KMS-11 (cell line): ENCODE data around the gene EDAR.

Source experiments
- H2AFZ ChIP-seq: fragments of 200-600 bp; sonication (generic); 2 replicates; pipeline ENCODE4 v1.6.1; 2016; ENCODE audit warnings: antibody characterized with exemption, mixed run types, low read depth
- H3K27ac ChIP-seq: fragments of 200-600 bp; sonication (generic); 2 replicates; pipeline ENCODE4 v1.6.1; 2016; ENCODE audit warnings: mild to moderate bottlenecking, mixed run types
- H3K27me3 ChIP-seq: fragments of 200-600 bp; sonication (generic); 2 replicates; pipeline ENCODE4 v1.6.1; 2017; ENCODE audit warnings: mild to moderate bottlenecking, low read depth, mixed run types, moderate library complexity; ENCODE audit not compliant: insufficient read depth
- H3K36me3 ChIP-seq: fragments of 200-600 bp; sonication (generic); 2 replicates; pipeline ENCODE4 v1.6.1; 2017; ENCODE audit warnings: mild to moderate bottlenecking, mixed run types; ENCODE audit not compliant: insufficient read depth
- H3K4me1 ChIP-seq: fragments of 200-600 bp; sonication (generic); 2 replicates; pipeline ENCODE4 v1.6.1; 2016; ENCODE audit warnings: mild to moderate bottlenecking, low read depth, mixed run types; ENCODE audit not compliant: poor library complexity, severe bottlenecking
- H3K4me2 ChIP-seq: fragments of 200-600 bp; sonication (generic); 2 replicates; pipeline ENCODE4 v1.7.0; 2016; ENCODE audit warnings: mild to moderate bottlenecking, mixed run types
- H3K4me3 ChIP-seq: fragments of 200-600 bp; sonication (generic); IDR thresholded peaks from 2 replicates; pipeline ENCODE4 v1.6.1; 2017; ENCODE audit warnings: low read depth, low read length, mixed read lengths; ENCODE audit not compliant: insufficient read depth
- H3K79me2 ChIP-seq: fragments of 200-600 bp; sonication (generic); 2 replicates; pipeline ENCODE4 v1.6.1; 2016; ENCODE audit warnings: low read depth, mixed run types; ENCODE audit not compliant: insufficient read depth
- H3K9ac ChIP-seq: fragments of 200-600 bp; sonication (generic); 2 replicates; pipeline ENCODE4 v1.6.1; 2016; ENCODE audit warnings: mild to moderate bottlenecking, mixed run types
- H4K20me1 ChIP-seq: fragments of 200-600 bp; sonication (generic); 2 replicates; pipeline ENCODE4 v1.6.1; 2016; ENCODE audit warnings: mild to moderate bottlenecking, mixed run types; ENCODE audit not compliant: insufficient read depth
- TF ChIP-seq, protein P1 (sequence below): fragments of 200-600 bp; sonication (generic); conservative IDR thresholded peaks from 2 replicates; pipeline ENCODE4 v1.6.1; 2017; ENCODE audit warnings: low read depth, mild to moderate bottlenecking, antibody characterized with exemption, low read length, moderate library complexity, mixed read lengths

The EDAR gene

DNA sequence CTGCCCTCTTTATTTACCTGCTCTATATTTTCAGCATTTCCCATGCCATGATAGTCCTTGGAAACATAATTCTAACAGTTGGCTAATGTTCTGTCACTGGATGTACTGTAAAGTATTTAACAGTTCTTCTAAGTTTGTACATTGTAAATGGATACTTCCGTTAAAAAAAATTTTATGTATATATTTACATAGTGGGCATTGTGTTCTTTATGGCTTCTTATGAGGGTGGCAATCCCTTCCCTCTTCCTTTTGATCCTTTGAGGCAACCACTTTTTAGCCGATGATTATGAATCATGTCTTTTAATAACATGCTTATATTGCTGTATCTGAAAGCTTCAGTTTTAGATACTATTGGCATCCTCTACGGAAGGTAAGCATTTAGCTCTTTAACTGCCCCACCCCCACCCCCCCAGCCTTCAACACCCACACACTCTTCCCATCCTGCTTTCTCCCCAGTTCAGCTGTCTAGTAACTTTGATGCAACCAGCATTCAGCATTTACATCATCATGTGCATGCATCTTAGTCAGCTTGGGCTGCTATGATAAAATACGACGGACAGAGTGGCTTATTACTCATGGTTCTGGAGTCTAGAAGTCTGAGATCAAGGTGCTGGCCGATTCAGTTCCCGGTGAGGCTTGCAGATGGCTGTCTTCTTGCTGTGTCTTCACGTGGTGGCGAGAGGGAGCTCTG lies 21.0 kb upstream of the EDAR start:
- Histone ChIP-seq H3K79me2 (no peaks in the 10 kb centered on the region), H3K4me3 (no peak overlapping the region), H3K9ac (no peak overlapping the region), H3K27me3 (no peaks in the 10 kb centered on the region), H3K4me1 (no peaks in the 10 kb centered on the region), H3K36me3 (no peaks in the 10 kb centered on the region), H3K4me2 (no peak overlapping the region), H2AFZ (no peak overlapping the region), H4K20me1 (no peaks in the 10 kb centered on the region), H3K27ac (no peak overlapping the region)
- TF ChIP-seq, protein P1, sequence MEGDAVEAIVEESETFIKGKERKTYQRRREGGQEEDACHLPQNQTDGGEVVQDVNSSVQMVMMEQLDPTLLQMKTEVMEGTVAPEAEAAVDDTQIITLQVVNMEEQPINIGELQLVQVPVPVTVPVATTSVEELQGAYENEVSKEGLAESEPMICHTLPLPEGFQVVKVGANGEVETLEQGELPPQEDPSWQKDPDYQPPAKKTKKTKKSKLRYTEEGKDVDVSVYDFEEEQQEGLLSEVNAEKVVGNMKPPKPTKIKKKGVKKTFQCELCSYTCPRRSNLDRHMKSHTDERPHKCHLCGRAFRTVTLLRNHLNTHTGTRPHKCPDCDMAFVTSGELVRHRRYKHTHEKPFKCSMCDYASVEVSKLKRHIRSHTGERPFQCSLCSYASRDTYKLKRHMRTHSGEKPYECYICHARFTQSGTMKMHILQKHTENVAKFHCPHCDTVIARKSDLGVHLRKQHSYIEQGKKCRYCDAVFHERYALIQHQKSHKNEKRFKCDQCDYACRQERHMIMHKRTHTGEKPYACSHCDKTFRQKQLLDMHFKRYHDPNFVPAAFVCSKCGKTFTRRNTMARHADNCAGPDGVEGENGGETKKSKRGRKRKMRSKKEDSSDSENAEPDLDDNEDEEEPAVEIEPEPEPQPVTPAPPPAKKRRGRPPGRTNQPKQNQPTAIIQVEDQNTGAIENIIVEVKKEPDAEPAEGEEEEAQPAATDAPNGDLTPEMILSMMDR = no peak

DNA sequence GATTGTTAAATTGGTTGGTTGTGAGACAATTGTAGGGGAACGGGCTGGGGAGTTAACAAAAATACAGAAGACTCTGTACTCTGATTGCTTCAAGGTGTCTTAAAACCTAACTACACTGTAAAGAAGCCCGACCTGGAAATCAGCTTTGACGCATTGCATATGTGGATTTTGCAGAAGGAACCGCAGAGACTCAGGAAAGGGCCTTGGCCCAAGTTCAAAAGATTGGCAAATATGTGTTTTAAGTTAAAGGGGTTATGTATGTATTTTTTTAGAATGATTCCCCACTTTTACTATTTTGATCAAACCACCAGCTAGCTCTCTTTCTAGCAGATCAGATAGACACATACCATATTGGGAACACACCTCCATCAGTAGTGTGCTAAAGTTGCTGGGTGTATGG lies 18.0 kb upstream of the EDAR start:
- no peak overlapping the region for H3K4me2 ChIP-seq
- TF ChIP-seq, protein P1 = no peak

GRCh38 chr2:109005686-109006204 lies 16.7 kb upstream of the EDAR start:
- H3K4me3 ChIP-seq = no peak overlapping the region
- TF ChIP-seq, protein P1 = no peak
- H3K36me3 ChIP-seq = no peaks in the 10 kb centered on the region
- no peak overlapping the region for H3K4me2 ChIP-seq
- no peak overlapping the region for H3K9ac ChIP-seq
- no peaks in the 10 kb centered on the region for H3K79me2 ChIP-seq
- H2AFZ ChIP-seq = no peak overlapping the region
- H4K20me1 ChIP-seq = no peaks in the 10 kb centered on the region
- no peaks in the 10 kb centered on the region for H3K27me3 ChIP-seq
- no peak overlapping the region for H3K27ac ChIP-seq
- H3K4me1 ChIP-seq = no peaks in the 10 kb centered on the region

More for the DNA sequence above, 18.0 kb upstream of the EDAR start:
- H4K20me1 ChIP-seq = no peaks in the 10 kb centered on the region
- no peaks in the 10 kb centered on the region for H3K36me3 ChIP-seq
- H3K27me3 ChIP-seq = no peaks in the 10 kb centered on the region
- H3K4me3 ChIP-seq = no peak overlapping the region
- no peak overlapping the region for H3K9ac ChIP-seq
- H3K79me2 ChIP-seq = no peaks in the 10 kb centered on the region
- no peaks in the 10 kb centered on the region for H3K4me1 ChIP-seq
- H2AFZ ChIP-seq = no peak overlapping the region
- no peak overlapping the region for H3K27ac ChIP-seq

DNA sequence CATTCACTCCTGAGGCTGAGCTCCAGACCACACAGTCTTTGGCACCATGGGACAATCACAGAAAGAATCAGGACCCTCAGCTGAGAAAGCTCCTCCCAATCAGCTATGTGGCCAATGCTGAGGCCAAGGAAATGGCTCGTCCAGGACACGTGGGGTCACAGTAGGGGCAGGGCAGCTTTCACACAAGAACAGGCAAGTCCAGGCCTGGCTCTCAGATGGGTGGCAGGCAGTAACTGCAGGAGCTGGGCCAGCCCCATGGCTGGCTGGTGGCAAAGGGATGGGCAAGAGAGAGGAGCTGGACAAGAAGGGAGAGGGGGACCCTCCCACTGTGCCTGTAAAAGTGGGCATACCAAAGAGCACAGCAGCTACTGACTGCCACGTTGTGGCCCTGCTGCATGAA lies 12.2 kb upstream of the EDAR start:
- H3K27ac ChIP-seq = no peak overlapping the region
- H3K79me2 ChIP-seq = no peaks in the 10 kb centered on the region
- no peaks in the 10 kb centered on the region for H3K27me3 ChIP-seq
- no peak overlapping the region for H3K4me2 ChIP-seq
- no peaks in the 10 kb centered on the region for H3K36me3 ChIP-seq
- no peaks in the 10 kb centered on the region for H4K20me1 ChIP-seq
- no peak overlapping the region for H3K4me3 ChIP-seq
- TF ChIP-seq, protein P1 = no peak
- no peak overlapping the region for H2AFZ ChIP-seq
- no peaks in the 10 kb centered on the region for H3K4me1 ChIP-seq
- no peak overlapping the region for H3K9ac ChIP-seq
